ENCODE data around the gene CBLC.

GRCh38 chr19:44823373-44823698, 45.6 kb downstream of the CBLC start:
- no peak for TF ChIP-seq CTCF (conservative IDR thresholded peaks at IDR 0.05 in 1 of 2, IDR thresholded peaks at IDR 0.05 in 1 of 2; ENCODE audit: extremely low read depth in 1 of 2, insufficient read depth in 1 of 2, low read depth in 1 of 2, low read length in 2 of 2)
- no peak for TF ChIP-seq EZH2 (IDR thresholded peaks at IDR 0.05; ENCODE audit: borderline replicate concordance, low read length)

Data from mammary epithelial cell (primary cell).